H1 (cell line): ENCODE measurements around the gene SLIT3.

Experiments
- BRCA1 ChIP-seq: IDR thresholded peaks from 2 replicates; pipeline ENCODE4 v1.6.1; 2012; ENCODE audit warnings: low read depth, low read length, improper control_type of control experiment
- CEBPB ChIP-seq: IDR thresholded peaks from 2 replicates; pipeline ENCODE4 v1.6.1; 2012; ENCODE audit warnings: low read depth, low read length
- CTBP2 ChIP-seq: IDR thresholded peaks from 2 replicates; pipeline ENCODE4 v1.7.0; 2011; ENCODE audit warnings: borderline replicate concordance, mild to moderate bottlenecking, moderate library complexity, mixed read lengths, low read length; ENCODE audit not compliant: insufficient read depth, insufficient read length
- PHF8 ChIP-seq: fragments of 200-600 bp; sonication (generic); conservative IDR thresholded peaks from 2 replicates; pipeline ENCODE4 v1.7.1; 2012; ENCODE audit warnings: low read depth, mild to moderate bottlenecking, inconsistent platforms, low read length, moderate library complexity
- POLR2A ChIP-seq, 2 experiments: IDR thresholded peaks; 1 replicate in 1 of 2; 2 replicates in 1 of 2; pipeline ENCODE4 v1.6.1; 2011; ENCODE audit warnings: low read depth in 2 of 2, low read length in 2 of 2, mild to moderate bottlenecking in 2 of 2; ENCODE audit errors: control extremely low read depth in 1 of 2
- POLR2AphosphoS5 ChIP-seq: IDR thresholded peaks from 2 replicates; pipeline ENCODE4 v1.6.1; 2011; ENCODE audit warnings: low read depth, low read length
- RFX5 ChIP-seq: IDR thresholded peaks from 2 replicates; pipeline ENCODE4 v1.6.1; 2011; ENCODE audit warnings: low read depth, low read length, improper control_type of control experiment, borderline replicate concordance
- SRF ChIP-seq: IDR thresholded peaks from 2 replicates; pipeline ENCODE4 v1.6.1; 2011; ENCODE audit warnings: mild to moderate bottlenecking, low read depth, low read length, moderate library complexity
- TF ChIP-seq, protein P1 (sequence below), 3 experiments: IDR thresholded peaks; 1 replicate in 2 of 3; 2 replicates in 1 of 3; pipeline versions ENCODE4 v1.5.1 to v1.6.1; 2011; ENCODE audit warnings: low read length in 3 of 3, mild to moderate bottlenecking in 3 of 3, inconsistent platforms in 2 of 3, low read depth in 1 of 3, moderate library complexity in 1 of 3; ENCODE audit not compliant: insufficient read depth in 1 of 3; ENCODE audit errors: control extremely low read depth in 1 of 3

DNA sequence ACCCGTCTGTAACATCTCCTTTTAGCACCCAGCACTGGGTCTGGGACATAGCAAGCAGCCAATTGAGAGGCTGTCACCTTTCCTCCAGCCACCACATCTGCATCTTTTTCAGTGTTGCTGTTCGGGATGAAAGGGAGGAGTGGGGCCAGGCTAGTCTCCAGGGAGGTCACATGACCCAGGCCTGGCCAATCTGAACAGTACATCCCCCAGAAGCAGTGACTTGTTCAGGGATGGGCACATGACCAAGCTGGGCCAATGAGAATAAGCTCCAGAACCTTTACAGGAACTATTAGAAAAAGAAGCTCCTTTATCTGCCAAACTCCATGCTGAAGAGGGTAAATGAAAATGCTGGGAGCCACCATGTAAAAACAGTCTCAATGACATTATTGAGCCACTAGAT lies 359.0 kb downstream of the SLIT3 start:
- TF ChIP-seq, protein P1, sequence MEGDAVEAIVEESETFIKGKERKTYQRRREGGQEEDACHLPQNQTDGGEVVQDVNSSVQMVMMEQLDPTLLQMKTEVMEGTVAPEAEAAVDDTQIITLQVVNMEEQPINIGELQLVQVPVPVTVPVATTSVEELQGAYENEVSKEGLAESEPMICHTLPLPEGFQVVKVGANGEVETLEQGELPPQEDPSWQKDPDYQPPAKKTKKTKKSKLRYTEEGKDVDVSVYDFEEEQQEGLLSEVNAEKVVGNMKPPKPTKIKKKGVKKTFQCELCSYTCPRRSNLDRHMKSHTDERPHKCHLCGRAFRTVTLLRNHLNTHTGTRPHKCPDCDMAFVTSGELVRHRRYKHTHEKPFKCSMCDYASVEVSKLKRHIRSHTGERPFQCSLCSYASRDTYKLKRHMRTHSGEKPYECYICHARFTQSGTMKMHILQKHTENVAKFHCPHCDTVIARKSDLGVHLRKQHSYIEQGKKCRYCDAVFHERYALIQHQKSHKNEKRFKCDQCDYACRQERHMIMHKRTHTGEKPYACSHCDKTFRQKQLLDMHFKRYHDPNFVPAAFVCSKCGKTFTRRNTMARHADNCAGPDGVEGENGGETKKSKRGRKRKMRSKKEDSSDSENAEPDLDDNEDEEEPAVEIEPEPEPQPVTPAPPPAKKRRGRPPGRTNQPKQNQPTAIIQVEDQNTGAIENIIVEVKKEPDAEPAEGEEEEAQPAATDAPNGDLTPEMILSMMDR (IDR thresholded peaks at IDR 0.05; ENCODE audit: control extremely low read depth in 1 of 3, insufficient read depth in 1 of 3, low read depth in 1 of 3, low read length in 3 of 3), result no peak
- no peak for TF ChIP-seq CEBPB
- TF ChIP-seq PHF8, result no peak
- TF ChIP-seq POLR2A (IDR thresholded peaks at IDR 0.05; ENCODE audit: control extremely low read depth in 1 of 2, low read depth in 2 of 2, low read length in 2 of 2), result no peak
- no peak for TF ChIP-seq RFX5
- TF ChIP-seq POLR2AphosphoS5, result no peak
- no peak for TF ChIP-seq SRF
- no peak for TF ChIP-seq CTBP2
- TF ChIP-seq BRCA1, result no peak
